PFSK-1 (cell line): ENCODE data around the gene STAP2.

Source experiments
- FOXP2 ChIP-seq: optimal IDR thresholded peaks from 2 replicates; pipeline ENCODE3; 2011; ENCODE audit warnings: borderline replicate concordance, control low read depth, inconsistent platforms; ENCODE audit not compliant: insufficient read depth; ENCODE audit errors: extremely low read length, extremely low read depth
- POLR2AphosphoS5 ChIP-seq: IDR thresholded peaks from 2 replicates; pipeline ENCODE4 v1.6.1; 2012; ENCODE audit warnings: low read depth, mild to moderate bottlenecking, control low read depth, low read length, moderate library complexity
- SIN3A ChIP-seq: IDR thresholded peaks from 2 replicates; pipeline ENCODE4 v1.6.1; 2012; ENCODE audit warnings: mild to moderate bottlenecking, low read length, moderate library complexity, borderline replicate concordance; ENCODE audit not compliant: insufficient read depth
- TAF1 ChIP-seq: IDR thresholded peaks from 2 replicates; pipeline ENCODE4 v1.6.1; 2012; ENCODE audit warnings: low read length, control low read depth, borderline replicate concordance; ENCODE audit not compliant: insufficient read depth
- TF ChIP-seq, protein P1 (sequence below), 2 experiments: IDR thresholded peaks; 2 replicates each; pipeline versions ENCODE4 v1.6.1 to v1.8.0; 2011 to 2012; ENCODE audit warnings: low read depth in 2 of 2, low read length in 2 of 2, control low read depth in 1 of 2, inconsistent platforms in 1 of 2, mild to moderate bottlenecking in 1 of 2, moderate library complexity in 1 of 2; ENCODE audit not compliant: insufficient read depth in 1 of 2

STAP2 gene

DNA sequence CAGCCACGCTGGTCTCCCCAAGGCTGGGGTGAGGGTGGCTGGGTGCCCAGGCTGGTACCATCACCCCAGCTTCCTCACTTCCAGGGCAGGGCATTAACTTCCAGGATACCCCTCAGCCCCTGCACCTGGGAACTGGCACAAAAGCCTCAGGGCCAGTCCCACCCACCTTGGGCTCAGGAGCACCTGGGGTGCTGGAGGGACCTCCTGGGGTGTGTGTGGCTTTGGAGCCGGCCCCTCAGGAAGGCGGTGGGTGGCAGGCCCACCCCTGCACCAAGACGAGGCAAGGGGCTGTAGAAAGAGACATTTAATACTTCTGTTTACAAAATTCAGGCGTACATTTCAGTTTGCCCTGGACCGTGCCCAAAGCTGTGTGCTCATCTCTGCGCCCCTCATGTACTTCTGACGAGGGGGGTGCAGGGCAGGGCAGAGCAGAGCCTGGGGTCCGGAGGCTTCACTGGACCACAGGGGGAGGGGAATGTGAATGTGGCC is 21.5 kb upstream of the STAP2 start:
- TF ChIP-seq FOXP2 (no peak), TAF1 (no peak), POLR2AphosphoS5 (no peak), SIN3A (no peak)
- TF ChIP-seq, protein P1, sequence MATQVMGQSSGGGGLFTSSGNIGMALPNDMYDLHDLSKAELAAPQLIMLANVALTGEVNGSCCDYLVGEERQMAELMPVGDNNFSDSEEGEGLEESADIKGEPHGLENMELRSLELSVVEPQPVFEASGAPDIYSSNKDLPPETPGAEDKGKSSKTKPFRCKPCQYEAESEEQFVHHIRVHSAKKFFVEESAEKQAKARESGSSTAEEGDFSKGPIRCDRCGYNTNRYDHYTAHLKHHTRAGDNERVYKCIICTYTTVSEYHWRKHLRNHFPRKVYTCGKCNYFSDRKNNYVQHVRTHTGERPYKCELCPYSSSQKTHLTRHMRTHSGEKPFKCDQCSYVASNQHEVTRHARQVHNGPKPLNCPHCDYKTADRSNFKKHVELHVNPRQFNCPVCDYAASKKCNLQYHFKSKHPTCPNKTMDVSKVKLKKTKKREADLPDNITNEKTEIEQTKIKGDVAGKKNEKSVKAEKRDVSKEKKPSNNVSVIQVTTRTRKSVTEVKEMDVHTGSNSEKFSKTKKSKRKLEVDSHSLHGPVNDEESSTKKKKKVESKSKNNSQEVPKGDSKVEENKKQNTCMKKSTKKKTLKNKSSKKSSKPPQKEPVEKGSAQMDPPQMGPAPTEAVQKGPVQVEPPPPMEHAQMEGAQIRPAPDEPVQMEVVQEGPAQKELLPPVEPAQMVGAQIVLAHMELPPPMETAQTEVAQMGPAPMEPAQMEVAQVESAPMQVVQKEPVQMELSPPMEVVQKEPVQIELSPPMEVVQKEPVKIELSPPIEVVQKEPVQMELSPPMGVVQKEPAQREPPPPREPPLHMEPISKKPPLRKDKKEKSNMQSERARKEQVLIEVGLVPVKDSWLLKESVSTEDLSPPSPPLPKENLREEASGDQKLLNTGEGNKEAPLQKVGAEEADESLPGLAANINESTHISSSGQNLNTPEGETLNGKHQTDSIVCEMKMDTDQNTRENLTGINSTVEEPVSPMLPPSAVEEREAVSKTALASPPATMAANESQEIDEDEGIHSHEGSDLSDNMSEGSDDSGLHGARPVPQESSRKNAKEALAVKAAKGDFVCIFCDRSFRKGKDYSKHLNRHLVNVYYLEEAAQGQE (IDR thresholded peaks at IDR 0.05; ENCODE audit: insufficient read depth in 1 of 2, low read depth in 2 of 2, low read length in 2 of 2): no peak

GRCh38 chr19:4359627-4360000 is 21.0 kb upstream of the STAP2 start:
- TF ChIP-seq POLR2AphosphoS5: no peak
- TF ChIP-seq FOXP2: no peak
- TF ChIP-seq TAF1: no peak
- TF ChIP-seq, protein P1 (IDR thresholded peaks at IDR 0.05; ENCODE audit: insufficient read depth in 1 of 2, low read depth in 2 of 2, low read length in 2 of 2): no peak
- no peak for TF ChIP-seq SIN3A

- TF ChIP-seq POLR2AphosphoS5: no peak; the same call in none of the 2 replicates
- no peak for TF ChIP-seq FOXP2
- TF ChIP-seq, protein P1 (IDR thresholded peaks at IDR 0.05; ENCODE audit: insufficient read depth in 1 of 2, low read depth in 2 of 2, low read length in 2 of 2): no peak
- no peak for TF ChIP-seq SIN3A
Measured at GRCh38 chr19:4358709-4359626, 20.3 kb upstream of the STAP2 start.

GRCh38 chr19:4357921-4358326 is 19.3 kb upstream of the STAP2 start:
- TF ChIP-seq TAF1: no peak
- TF ChIP-seq FOXP2: no peak
- TF ChIP-seq SIN3A: no peak
- TF ChIP-seq, protein P1 (IDR thresholded peaks at IDR 0.05; ENCODE audit: insufficient read depth in 1 of 2, low read depth in 2 of 2, low read length in 2 of 2): no peak
- no peak for TF ChIP-seq POLR2AphosphoS5
